ENCODE data around the gene CATSPER3. TPM values are rescaled to one million over a fixed set of nuclear protein-coding genes. Genes with fewer than 3 reads are reported as not detected.

Gene CATSPER3
- total RNA-seq, 1 experiment from 2014 or later, result 0.37 TPM

DNA sequence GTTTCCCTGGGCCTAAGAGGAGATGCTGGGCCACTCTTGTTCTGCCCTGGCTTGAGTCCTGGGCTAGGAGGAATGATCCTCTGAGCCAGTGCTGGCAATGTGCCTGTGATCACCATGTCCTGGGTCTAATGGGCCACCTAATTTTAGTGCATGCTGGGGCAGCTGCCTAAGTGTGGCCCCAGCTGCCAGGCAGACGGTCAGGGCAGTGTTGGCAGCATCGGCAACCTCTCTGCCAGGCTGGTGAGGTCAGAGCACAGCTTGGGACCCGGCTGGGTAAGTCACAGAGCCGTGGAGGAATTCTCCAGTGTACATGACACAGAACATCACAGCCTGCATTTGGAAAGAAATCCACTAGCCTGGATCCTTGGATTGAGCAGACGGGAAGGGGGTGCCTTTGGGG lies 87.7 kb downstream of the CATSPER3 start (continued):
- TF ChIP-seq SOX15 (CRISPR knock-in tag; IDR thresholded peaks at IDR 0.05) (no peak), CREB1 (CRISPR knock-in tag; IDR thresholded peaks at IDR 0.05) (no peak), MYBL2 (CRISPR knock-in tag; IDR thresholded peaks at IDR 0.05) (no peak)
- TF ChIP-seq, protein P1, sequence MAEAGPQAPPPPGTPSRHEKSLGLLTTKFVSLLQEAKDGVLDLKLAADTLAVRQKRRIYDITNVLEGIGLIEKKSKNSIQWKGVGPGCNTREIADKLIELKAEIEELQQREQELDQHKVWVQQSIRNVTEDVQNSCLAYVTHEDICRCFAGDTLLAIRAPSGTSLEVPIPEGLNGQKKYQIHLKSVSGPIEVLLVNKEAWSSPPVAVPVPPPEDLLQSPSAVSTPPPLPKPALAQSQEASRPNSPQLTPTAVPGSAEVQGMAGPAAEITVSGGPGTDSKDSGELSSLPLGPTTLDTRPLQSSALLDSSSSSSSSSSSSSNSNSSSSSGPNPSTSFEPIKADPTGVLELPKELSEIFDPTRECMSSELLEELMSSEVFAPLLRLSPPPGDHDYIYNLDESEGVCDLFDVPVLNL (CRISPR knock-in tag; IDR thresholded peaks at IDR 0.05; ENCODE audit: borderline replicate concordance, low read depth), result no peak
- TF ChIP-seq, protein P2, sequence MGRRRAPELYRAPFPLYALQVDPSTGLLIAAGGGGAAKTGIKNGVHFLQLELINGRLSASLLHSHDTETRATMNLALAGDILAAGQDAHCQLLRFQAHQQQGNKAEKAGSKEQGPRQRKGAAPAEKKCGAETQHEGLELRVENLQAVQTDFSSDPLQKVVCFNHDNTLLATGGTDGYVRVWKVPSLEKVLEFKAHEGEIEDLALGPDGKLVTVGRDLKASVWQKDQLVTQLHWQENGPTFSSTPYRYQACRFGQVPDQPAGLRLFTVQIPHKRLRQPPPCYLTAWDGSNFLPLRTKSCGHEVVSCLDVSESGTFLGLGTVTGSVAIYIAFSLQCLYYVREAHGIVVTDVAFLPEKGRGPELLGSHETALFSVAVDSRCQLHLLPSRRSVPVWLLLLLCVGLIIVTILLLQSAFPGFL (CRISPR knock-in tag; IDR thresholded peaks at IDR 0.05; ENCODE audit: borderline replicate concordance), result no peak
- TF ChIP-seq, protein P3, sequence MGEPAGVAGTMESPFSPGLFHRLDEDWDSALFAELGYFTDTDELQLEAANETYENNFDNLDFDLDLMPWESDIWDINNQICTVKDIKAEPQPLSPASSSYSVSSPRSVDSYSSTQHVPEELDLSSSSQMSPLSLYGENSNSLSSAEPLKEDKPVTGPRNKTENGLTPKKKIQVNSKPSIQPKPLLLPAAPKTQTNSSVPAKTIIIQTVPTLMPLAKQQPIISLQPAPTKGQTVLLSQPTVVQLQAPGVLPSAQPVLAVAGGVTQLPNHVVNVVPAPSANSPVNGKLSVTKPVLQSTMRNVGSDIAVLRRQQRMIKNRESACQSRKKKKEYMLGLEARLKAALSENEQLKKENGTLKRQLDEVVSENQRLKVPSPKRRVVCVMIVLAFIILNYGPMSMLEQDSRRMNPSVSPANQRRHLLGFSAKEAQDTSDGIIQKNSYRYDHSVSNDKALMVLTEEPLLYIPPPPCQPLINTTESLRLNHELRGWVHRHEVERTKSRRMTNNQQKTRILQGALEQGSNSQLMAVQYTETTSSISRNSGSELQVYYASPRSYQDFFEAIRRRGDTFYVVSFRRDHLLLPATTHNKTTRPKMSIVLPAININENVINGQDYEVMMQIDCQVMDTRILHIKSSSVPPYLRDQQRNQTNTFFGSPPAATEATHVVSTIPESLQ (CRISPR knock-in tag; IDR thresholded peaks at IDR 0.05), result no peak

DNA sequence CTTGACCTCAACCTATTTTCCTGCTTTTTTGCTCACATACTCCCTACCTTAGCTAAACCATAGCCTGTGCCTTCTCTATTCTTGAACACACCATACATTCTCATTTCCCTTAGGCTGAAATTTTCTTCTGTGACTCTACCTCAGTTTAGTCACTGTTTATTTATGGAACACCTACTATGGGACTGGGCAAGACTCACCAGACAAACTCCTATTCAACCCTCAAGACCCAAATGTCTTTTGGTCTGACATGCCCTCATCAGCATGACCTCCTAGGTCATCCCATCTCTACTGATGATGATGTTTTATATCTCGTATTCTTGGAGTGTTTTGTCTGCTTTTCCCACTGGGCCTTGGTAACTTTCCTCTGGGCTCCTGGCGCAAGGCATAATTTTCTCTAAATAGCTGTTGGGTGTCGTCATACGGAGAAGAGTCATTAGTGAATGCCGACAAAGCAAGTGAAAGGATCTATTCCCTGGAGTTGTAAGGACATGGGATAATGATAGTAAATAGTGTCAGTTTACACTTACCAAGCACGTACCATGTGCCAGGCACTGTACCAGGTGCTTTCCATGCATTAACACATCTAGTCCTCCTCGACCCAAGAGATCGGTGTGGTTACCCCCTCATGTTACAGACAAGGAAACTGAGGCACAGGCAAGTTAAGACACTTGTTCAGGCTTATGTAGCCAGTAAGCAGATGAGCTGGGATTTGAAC lies 88.8 kb downstream of the CATSPER3 start:
- H3K4me1 Mint-ChIP-seq, result peaks cover 3% of the 10 kb centered on the region; the same call in 1 of the 2 replicates
- CTCF ChIA-PET, result interaction anchor here (1.9 kb wide), 1 partner anchor 135 kb away, joined by 5 read pairs; no protein-coding TSS in a partner anchor
- H3K27ac Mint-ChIP-seq, result no peak overlapping the region
- no peak overlapping the region for H3K4me3 Mint-ChIP-seq
- H3K36me3 Mint-ChIP-seq, result no peaks in the 10 kb centered on the region
- no peak for TF ChIP-seq MYBL2 (CRISPR knock-in tag; IDR thresholded peaks at IDR 0.05)
- no peak for TF ChIP-seq ZNF671 (CRISPR knock-in tag; IDR thresholded peaks at IDR 0.05)
- TF ChIP-seq, protein P4, sequence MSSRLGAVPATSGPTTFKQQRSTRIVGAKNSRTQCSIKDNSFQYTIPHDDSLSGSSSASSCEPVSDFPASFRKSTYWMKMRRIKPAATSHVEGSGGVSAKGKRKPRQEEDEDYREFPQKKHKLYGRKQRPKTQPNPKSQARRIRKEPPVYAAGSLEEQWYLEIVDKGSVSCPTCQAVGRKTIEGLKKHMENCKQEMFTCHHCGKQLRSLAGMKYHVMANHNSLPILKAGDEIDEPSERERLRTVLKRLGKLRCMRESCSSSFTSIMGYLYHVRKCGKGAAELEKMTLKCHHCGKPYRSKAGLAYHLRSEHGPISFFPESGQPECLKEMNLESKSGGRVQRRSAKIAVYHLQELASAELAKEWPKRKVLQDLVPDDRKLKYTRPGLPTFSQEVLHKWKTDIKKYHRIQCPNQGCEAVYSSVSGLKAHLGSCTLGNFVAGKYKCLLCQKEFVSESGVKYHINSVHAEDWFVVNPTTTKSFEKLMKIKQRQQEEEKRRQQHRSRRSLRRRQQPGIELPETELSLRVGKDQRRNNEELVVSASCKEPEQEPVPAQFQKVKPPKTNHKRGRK (CRISPR knock-in tag; IDR thresholded peaks at IDR 0.05; ENCODE audit: borderline replicate concordance), result no peak
- no peak for TF ChIP-seq JAZF1 (CRISPR knock-in tag; IDR thresholded peaks at IDR 0.05)
- no peak for TF ChIP-seq HMGA2 (CRISPR knock-in tag; IDR thresholded peaks at IDR 0.05)
- no peak for TF ChIP-seq GABPB1 (CRISPR knock-in tag; IDR thresholded peaks at IDR 0.05)
- TF ChIP-seq TP53 (CRISPR knock-in tag; IDR thresholded peaks at IDR 0.05), result no peak
- TF ChIP-seq OVOL2 (CRISPR knock-in tag; IDR thresholded peaks at IDR 0.05; ENCODE audit: borderline replicate concordance), result no peak
- TF ChIP-seq, protein P5, sequence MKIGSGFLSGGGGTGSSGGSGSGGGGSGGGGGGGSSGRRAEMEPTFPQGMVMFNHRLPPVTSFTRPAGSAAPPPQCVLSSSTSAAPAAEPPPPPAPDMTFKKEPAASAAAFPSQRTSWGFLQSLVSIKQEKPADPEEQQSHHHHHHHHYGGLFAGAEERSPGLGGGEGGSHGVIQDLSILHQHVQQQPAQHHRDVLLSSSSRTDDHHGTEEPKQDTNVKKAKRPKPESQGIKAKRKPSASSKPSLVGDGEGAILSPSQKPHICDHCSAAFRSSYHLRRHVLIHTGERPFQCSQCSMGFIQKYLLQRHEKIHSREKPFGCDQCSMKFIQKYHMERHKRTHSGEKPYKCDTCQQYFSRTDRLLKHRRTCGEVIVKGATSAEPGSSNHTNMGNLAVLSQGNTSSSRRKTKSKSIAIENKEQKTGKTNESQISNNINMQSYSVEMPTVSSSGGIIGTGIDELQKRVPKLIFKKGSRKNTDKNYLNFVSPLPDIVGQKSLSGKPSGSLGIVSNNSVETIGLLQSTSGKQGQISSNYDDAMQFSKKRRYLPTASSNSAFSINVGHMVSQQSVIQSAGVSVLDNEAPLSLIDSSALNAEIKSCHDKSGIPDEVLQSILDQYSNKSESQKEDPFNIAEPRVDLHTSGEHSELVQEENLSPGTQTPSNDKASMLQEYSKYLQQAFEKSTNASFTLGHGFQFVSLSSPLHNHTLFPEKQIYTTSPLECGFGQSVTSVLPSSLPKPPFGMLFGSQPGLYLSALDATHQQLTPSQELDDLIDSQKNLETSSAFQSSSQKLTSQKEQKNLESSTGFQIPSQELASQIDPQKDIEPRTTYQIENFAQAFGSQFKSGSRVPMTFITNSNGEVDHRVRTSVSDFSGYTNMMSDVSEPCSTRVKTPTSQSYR (CRISPR knock-in tag; IDR thresholded peaks at IDR 0.05), result no peak
- no peak for TF ChIP-seq CREM (CRISPR knock-in tag; IDR thresholded peaks at IDR 0.05)
- DNase-seq (ENCODE audit: low spot score) (no peak), ATAC-seq (no peak)
- H3K27me3 Mint-ChIP-seq (ENCODE audit: low read depth), result peaks cover 29% of the 10 kb centered on the region
- POLR2A ChIA-PET, result no interaction called here
- no peaks in the 10 kb centered on the region for H3K9me3 Mint-ChIP-seq

Data from WTC11 (cell line).